Central memory CD4-positive, alpha-beta T cell (primary cell): ENCODE measurements around the gene SPINT1.
A peak's percentile ranks its signal among the peaks of the same experiment; 100 is the strongest.
"Not testable (repeated sequence)": the region's sequence is repeated elsewhere in the genome, so short reads cannot be mapped to it uniquely, and the experiment has no call there.

Experiments
- DNase-seq: peaks from one replicate; pipeline ENCODE4 v3.0.0; 2022

Gene SPINT1

DNA sequence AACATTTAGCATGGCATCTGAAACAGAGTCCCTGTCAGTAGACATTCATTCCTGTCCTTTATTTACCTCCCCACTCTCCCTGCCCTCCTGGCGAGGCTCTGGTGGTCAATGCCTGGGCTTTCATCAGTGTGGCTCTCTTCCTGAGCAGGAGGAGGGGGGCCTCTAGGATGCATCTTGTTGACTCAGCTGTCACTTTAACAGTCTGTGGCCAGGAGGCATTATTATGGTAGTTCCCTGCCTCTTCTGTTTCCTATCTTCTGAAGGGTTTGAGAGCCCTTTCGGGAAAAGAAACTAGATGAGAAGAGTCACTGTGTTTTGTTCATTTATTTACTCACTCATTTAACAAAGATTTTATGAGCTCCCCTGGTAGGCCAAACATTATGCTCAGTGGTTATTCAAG lies 13.0 kb upstream of the SPINT1 start:
- no peak for DNase-seq

DNA sequence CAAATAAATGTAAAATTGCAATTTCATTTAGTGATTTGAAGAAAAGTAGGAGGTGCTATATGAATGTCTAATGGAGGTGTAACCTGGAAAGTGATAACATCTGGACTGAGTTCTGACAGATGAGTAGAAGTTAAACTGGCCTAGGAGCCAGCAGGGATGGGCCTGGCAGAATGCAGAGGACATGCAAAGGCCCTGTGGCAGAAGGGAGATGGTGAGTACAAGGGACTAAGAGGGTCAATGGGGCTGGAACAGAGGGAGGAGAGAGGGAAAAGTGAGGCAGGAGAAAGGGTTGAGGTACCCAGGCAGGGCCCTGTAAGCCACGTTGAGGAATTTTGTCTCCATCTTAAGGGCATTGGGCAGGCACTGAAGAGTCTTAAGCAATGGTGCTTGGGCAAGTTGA lies 12.0 kb upstream of the SPINT1 start:
- no peak for DNase-seq

DNA sequence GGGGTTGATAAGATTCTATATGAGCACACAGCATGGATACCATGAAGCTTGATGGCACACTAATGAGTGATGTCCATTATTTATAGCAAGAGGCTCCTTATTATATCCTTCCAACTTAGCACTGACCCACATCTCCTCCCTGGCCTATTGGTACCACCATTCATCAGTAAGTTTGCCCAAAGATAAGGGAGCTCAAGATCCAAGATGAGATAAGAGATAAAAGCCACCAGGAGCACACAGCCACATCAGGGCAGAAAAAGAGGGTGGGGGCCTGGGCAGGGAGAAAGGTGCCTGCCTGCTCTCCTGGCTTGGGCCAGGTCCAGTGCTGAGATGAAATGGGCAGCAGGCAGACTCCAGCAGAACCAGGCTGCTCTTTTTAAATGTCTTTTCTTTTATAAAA lies 10.9 kb upstream of the SPINT1 start:
- no peak for DNase-seq

DNA sequence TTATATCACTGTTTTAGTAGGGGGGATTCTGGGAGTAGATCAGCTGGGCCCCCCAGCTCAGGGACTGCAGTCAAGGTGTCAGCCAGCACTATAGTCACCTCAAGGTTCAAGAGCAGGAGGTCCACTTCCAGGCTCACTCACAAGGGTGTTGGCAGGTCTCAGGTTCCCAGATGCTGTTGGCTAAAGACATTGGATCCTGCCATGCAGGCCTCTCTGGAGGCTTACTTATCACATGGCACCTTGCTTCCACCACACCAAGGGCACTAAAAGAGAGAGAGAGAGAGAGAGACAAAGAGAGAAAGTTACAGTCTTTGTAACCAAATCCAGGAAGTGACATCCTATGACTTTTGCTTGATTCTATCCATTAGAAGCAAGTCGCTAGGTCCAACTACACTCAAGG lies 7.8 kb upstream of the SPINT1 start:
- no peak for DNase-seq

DNA sequence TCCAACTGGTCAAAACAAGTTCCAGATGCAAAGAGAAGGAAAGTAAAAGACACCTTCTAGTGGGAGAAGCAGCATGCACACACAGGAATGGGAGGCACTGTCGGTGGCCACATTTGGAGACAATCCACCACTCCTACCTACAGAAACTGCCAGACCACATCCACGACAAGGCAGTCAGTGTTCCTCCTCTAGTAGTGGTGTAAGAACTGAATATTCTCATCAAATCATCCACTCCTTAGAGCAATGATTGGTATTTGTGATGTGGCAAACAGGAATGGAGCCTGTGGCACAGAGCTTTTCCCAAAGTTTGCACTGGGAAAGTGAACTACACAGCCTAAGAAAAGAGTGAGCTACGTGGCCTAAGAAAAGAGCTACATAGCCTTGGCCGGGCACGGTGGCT lies 5.1 kb upstream of the SPINT1 start:
- DNase-seq = no peak

DNA sequence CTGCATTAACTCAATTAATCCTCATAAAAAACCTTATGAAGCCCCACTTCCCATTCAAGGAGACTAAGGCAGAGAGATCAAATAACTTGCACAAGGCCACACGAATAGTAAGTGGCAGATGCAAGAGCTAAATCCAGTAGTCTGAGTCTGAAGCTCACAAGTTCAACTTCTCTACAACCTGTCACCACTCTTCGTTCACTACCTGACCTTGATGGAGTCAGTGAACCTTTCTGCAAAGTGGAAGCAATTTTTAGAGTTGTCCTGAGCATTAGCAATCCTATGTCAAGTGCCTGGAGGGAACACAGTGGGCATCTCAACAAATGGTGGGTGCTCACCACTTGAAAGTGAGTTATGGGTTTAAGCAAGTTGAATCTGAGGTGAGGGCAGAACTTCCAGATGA lies 2.1 kb upstream of the SPINT1 start:
- DNase-seq = no peak

DNA sequence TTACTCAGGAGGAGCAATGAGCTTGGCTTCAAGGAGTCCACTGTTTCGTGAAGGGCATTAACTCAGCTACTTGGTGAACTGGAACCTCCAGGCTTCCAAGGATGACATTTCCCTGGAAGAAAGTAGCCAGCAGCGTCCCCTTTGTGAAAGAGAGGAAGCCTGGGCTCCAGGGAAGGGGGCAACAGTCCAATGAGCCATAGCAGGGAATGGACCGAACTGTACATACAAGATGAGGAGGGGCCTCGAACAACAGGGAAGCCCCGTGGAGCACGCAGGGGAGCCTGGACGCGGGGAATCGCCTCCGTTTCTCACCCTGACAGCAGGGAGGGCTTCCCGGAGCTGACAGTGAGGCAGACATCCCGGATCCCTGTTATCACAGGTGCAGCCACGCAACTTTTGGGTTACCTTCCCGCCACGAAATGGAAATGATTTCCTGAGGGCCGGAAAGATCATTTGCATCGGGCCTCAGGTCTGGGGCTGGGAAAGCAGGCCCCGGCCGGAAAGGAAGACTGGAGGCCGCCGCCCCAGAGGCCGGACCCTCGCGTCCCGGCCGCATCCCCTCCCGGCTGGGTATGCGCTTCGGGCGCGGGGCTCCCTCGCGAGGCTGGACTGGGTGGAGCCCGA lies 475 bp upstream of the SPINT1 start:
- no peak for DNase-seq

DNA sequence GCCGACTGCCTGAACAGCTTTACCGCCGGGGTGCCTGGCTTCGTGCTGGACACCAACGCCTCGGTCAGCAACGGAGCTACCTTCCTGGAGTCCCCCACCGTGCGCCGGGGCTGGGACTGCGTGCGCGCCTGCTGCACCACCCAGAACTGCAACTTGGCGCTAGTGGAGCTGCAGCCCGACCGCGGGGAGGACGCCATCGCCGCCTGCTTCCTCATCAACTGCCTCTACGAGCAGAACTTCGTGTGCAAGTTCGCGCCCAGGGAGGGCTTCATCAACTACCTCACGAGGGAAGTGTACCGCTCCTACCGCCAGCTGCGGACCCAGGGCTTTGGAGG lies 815 bp downstream of the SPINT1 start:
- DNase-seq = peak; percentile 29

DNA sequence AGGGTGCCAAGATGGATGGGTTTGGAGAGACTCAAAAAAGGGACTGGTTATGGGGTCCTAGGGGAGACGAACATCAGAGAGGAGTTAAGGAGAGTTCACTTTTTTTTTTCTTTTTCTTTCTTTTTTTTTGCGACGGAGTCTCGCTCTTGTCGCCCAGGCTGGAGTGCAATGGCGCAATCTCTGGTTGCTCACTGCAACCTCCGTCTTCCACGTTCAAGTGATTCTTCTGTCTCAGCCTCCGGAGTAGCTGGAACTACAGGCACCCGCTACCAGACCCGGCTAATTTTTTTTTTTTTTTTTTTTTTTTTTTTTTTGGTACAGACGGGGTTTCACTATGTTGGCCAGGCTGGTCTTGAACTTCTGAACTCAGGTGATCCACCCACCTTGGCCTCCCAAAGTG lies 1.2 kb downstream of the SPINT1 start:
- no peak for DNase-seq

DNA sequence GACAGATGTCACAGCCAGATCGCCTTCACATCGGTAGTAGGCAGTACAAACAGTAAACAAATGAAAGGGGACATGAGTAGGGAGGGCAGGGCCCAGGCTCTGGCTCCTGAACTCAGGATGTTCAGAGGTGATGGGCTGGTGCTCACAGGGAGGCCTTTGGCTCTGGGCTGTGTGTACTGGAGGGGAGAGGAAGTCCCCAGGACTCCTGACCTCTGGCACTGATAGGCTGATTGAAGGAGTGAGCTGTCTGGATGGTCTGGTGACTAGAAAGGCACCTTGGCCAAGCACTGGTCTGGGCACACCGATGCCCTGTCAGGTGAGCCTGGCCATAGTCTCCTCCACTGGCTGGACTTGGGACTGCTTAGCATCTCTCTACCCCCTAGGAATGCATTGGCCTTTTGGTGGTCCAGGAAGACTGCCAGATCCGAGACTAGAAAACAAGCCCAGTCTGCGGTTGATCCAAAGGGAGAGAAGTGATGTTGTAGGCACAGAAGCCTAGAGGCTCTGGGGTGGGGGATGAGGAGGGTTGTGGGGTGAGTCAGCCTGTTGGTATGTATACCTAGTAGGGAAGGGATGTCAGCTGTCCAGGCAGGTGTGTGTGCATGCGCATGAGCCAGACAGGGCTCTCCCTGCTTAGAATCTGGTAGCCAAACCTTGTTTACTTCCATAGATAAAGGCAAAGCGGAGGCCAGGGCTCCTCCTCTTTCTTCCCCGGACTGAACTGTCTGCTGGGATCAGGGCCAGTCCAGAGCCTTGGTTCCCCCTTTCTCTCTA lies 1.9 kb downstream of the SPINT1 start:
- no peak for DNase-seq

DNA sequence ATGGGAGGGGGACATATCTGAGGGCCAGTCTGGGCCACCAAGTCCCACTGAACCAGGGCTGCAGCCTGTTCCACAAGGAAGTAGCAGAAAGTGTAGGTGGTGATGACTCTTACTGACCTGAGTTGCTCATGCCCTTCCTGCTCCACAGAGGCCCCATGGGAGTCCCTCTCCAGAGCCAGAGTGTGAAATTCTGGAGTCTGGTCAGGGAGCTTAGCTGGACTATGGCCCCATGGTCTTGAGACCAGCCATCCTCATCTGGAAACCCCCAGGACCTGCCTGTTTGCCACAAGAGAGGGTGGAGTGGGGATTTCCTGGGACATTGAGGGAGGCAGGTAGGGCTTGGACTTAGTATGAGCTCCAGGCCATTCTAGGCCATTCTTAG lies 3.0 kb downstream of the SPINT1 start:
- no peak for DNase-seq

DNA sequence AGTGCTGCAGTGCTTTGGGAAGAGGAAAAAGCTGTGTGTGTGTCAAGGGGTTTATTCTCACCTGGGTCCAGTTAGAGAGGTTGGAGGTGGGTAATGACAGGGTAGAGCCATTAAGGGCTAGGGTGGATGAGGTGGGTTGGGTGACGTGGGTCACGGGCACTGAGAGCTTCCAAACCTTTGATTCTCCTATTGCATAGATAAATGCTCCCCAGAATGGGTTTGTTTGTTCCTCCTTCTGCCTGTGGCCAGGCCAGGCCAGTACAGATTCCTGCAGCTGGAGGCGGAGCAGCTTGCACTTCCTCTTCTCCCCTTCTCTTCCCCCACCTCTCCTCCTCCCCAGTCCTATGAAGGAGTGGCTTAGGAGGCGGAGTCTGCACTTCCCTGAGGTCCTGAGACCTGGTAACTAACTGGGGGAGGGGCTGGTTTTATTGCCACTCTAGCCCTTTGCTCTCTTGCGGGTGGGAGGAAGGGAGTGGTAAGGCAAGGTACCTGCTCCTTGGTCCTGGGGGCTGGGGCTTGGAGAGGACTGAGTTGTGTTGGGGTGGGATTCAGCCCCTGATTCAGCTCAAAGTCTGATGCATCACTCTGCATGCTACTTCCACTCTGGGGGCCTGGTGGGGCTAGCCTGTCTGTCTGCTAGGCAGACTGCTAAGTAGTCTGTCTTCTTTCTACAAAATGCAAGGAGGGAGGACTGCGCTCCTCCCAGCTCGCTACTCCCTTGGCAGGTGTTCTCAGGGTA lies 3.5 kb downstream of the SPINT1 start:
- no peak for DNase-seq

DNA sequence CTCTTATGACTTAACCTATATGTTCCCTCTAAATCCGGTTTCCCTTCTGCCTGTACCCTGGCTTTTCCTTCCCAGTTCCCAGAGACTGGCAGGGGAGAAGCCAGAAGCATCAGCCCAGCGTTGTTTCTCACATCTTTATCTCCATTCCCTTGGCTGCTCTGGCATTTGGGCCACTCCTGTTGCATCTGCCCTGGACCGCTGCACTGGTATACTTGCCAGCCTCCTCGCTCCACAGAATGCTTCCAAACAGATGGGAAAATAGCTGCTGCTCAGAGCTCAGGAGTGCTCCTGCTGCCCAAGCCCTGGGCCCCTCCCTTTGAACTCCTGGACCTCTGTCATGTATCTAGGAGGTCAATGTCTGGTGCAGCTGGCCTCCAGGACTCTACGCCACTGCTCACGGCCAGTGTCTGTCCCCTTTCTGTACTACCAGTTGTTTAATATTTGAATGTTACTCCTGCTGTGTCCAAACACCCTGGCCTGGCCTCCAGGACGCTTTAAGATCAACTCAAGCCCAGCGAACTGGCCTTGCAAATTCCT lies 6.8 kb downstream of the SPINT1 start:
- DNase-seq = no peak

DNA sequence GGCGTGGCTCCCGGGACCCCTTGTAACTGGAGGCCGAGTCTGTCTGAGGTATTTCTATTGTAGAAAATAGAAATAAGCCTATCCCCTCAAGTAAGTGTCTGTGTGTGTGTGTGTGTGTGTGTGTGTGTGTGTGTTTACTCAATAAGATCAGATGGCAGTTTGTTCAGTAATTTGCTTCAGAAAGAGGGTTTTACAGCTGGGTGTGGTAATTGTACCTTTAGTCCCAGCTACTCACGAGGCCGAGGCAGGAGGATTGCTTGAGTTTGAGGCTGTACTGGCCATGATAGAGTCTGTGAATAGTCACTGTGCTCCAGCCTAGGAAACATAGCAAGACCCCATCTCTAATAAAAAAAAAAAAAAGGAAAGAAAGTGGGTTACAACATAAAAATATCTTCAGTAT lies 8.7 kb downstream of the SPINT1 start:
- DNase-seq = no peak

DNA sequence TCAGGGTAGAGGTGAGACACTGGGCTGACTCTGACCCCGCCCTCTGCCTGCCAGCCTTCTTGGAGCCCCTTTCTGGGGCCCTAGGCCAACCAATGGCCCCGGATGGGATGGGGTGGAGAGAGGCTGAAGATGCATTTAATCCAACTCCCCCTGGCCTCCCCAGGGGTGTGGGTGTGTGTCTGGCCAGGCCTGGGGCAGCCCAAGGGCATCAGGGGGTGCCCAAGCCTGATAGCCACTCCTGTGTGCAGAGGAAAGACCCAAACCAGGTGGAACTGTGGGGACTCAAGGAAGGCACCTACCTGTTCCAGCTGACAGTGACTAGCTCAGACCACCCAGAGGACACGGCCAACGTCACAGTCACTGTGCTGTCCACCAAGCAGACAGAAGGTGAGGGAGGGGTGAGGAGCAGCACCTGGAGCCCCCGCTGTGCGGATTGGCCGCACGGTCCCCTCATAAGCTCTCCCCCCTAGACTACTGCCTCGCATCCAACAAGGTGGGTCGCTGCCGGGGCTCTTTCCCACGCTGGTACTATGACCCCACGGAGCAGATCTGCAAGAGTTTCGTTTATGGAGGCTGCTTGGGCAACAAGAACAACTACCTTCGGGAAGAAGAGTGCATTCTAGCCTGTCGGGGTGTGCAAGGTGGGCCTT lies 9.5 kb downstream of the SPINT1 start:
- DNase-seq = no peak

DNA sequence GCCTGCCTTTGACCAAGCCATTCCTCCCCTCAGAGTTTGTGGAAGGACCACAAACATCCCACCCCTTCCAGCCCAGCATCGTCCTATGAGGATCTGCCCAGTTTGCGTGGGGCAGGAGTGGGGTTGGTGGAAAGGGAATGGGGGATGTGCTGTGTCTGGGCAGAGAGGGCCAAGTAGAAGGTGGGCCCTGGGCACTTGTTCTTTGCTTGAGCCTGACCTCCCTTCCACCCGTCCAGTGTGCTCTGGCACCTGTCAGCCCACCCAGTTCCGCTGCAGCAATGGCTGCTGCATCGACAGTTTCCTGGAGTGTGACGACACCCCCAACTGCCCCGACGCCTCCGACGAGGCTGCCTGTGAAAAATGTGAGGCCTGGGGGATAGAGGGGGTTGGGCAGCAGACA lies 10.3 kb downstream of the SPINT1 start:
- DNase-seq = no peak

DNA sequence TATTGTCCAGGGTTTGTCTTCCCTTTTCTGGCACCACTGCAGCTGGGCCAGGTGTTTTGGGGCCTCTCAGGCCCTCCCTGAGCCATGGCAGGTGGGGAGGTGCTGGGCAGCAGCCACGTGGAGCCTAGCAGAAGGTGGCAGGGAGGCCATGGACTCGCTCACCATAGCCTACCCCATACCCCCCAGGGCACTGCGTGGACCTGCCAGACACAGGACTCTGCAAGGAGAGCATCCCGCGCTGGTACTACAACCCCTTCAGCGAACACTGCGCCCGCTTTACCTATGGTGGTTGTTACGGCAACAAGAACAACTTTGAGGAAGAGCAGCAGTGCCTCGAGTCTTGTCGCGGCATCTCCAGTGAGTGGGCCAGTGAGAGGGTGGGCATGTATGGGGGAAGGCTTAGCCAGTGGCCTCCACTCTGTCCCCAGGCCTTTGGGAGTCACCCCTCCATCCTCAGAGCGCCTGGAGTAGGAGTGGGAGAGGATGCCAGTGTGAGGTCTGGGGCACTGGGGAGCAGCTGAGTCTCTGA lies 11.9 kb downstream of the SPINT1 start:
- no peak for DNase-seq

DNA sequence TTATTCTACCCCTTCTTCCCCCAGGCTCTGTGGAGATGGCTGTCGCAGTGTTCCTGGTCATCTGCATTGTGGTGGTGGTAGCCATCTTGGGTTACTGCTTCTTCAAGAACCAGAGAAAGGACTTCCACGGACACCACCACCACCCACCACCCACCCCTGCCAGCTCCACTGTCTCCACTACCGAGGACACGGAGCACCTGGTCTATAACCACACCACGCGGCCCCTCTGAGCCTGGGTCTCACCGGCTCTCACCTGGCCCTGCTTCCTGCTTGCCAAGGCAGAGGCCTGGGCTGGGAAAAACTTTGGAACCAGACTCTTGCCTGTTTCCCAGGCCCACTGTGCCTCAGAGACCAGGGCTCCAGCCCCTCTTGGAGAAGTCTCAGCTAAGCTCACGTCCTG lies 12.9 kb downstream of the SPINT1 start:
- no peak for DNase-seq

DNA sequence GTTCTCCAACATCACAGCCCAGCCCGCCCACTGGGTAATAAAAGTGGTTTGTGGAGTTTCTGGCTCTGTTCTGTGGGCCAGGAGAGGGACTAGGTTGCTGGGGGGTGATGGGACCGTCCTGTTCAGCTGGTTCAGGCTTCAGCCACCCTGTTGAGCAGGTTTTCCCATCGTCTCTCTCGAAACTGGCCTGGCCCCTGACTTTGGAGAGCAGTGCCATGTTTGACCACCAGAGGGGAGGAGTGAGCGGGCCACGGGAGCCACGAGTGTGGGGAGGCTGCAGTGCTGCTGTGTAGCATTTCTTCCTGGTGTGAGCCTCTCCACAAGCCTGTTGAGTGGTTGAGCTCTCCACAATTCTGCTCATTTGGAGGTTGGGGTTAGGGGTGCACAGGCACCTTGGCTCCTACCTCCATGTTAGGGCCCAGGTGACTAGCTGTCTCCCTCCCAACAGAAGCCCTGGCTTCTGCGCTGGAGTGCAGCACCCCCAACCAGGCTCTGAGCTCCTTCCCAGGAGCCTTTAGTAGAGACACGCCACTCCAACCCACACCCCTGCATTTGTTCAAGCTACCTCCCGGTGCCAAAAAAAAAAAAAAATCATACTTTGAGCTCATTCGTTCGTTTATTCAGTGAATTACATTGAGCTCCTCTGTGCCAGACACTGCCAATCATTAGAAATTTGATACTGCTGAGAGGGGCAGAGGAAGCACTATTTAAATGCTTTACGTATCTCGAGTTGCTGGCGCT lies 13.9 kb downstream of the SPINT1 start:
- DNase-seq = peak; percentile 69

DNA sequence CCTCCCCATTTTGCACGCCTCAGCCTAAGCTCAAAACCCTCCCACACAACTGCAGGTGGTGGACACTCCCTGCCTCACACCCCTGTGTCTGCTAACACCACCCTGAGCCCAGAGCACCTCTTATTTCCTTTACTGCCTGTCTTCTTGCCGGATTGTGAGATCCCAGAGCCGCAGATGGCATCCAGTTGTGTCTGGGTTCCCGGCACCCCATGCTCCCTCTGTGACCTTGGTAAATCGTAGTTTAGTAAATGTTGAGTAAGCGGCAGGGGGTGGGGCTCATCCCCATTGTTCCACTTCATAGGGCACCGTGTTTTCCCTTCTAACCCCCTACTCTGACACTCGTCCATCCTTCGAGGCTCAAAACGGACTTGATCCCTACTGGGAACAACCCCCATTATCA lies 14.9 kb downstream of the SPINT1 start:
- no peak for DNase-seq

DNA sequence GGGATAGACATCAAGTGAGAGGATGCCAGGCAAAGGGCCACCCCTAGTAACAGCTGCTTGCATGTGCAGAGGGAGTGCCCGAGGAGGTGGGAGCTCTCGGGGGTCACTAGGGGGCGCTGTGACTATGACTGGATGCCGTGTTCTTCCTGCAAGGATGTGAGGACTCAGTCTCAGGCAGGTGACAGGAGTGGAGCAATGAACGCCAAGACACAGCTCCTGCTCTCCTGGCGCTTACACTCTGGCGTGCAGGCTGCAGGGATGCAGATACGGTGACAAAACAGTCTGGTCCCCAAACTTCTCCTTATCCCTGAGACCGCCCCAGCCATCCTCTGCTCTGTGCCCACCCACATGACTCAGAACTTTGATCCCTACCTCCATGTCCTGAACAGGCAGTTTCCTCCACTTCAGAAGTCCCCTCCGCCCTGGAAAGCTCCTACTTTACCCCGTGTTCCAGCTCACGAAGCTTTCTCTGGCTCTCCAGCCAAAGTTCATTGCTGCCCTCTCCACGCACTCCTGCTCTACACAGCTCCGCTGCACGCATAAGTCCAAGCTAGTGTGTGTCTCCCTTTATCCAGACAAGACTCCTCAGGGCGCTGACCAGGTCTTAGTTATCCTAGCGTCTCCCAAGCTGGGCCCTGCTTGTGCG lies 15.5 kb downstream of the SPINT1 start:
- DNase-seq = peak; percentile 75

DNA sequence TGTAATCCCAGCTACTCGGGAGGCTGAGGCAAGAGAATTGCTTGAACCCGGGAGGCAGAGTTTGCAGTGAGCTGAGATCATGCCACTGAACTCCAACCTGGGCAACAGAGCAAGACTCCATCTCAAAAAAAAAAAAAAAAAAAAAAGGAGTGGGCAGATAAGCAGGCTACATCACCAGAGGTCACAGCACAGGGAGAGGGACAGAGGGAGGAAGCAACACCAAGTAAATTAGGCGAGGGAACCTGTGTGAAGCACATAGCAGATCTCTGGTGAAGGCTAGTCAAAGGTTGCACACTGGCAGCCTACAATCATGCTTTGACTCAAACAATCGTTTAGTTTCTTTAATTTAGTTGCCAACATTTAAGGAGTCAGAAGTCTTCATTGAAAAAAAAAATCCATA lies 17.3 kb downstream of the SPINT1 start:
- not testable (repeated sequence) for DNase-seq
